CD4-positive, alpha-beta memory T cell (primary cell): ENCODE results near the gene RIMBP2. TPM values are rescaled to one million over a fixed set of nuclear protein-coding genes. Genes with fewer than 3 reads are reported as not detected.

Experiments used
- CTCF ChIA-PET: fragments of 350-600 bp; sonication (Branson Sonifier 250); formaldehyde crosslinking; loops from one replicate; lab custom pipeline; 2021; ENCODE audit warnings: inconsistent platforms; ENCODE audit not compliant: partially characterized antibody; lab: Charles Lee
- POLR2A ChIA-PET: fragments of 350-600 bp; sonication (Branson Sonifier 250); formaldehyde crosslinking; loops from one replicate; lab custom pipeline; 2021; ENCODE audit not compliant: partially characterized antibody; lab: Charles Lee
- DNase-seq, 5 donors: peaks; one replicate each; pipeline versions ENCODE4 v3.0.0 to v3.0.0-alpha.2; 2020 to 2022; ENCODE audit warnings: mixed read lengths in 1 of 5
- H3K27ac ChIP-seq: one replicate; pipeline ENCODE4 v1.7.0; 2013; ENCODE audit warnings: low read depth, low read length
- H3K27me3 ChIP-seq: 2 replicates; pipeline ENCODE4 v1.7.0; 2013; ENCODE audit warnings: mild to moderate bottlenecking, low read length, moderate library complexity; ENCODE audit not compliant: insufficient read depth
- H3K36me3 ChIP-seq: 2 replicates; pipeline ENCODE4 v1.7.0; 2013; ENCODE audit warnings: mild to moderate bottlenecking, low read length, moderate library complexity; ENCODE audit not compliant: insufficient read depth
- H3K4me1 ChIP-seq: 2 replicates; pipeline ENCODE4 v1.7.0; 2013; ENCODE audit warnings: mild to moderate bottlenecking, low read length, moderate library complexity; ENCODE audit not compliant: insufficient read depth
- H3K4me3 ChIP-seq, 2 donors: one replicate each; pipeline ENCODE4 v1.7.0; 2013; ENCODE audit warnings: low read length in 2 of 2, mild to moderate bottlenecking in 1 of 2
- H3K9me3 ChIP-seq, 2 donors: one replicate each; pipeline ENCODE4 v1.7.0; 2013; ENCODE audit warnings: low read length in 2 of 2, control low read depth in 1 of 2; ENCODE audit not compliant: control insufficient read depth in 1 of 2
- H3K27ac Mint-ChIP-seq, 7 donors: one replicate each; pipeline ENCODE4 v1.8.0; 2020 to 2021; ENCODE audit warnings: mixed read lengths in 7 of 7, mild to moderate bottlenecking in 6 of 7, inconsistent platforms in 3 of 7, moderate library complexity in 3 of 7
- H3K27me3 Mint-ChIP-seq, 2 donors: one replicate each; pipeline ENCODE4 v1.8.0; 2020 to 2021; ENCODE audit warnings: mixed read lengths in 2 of 2
- H3K36me3 Mint-ChIP-seq, 2 donors: one replicate each; pipeline ENCODE4 v1.8.0; 2020 to 2021; ENCODE audit warnings: mixed read lengths in 2 of 2, inconsistent platforms in 1 of 2, mild to moderate bottlenecking in 1 of 2
- H3K4me1 Mint-ChIP-seq, 4 donors: one replicate each; pipeline ENCODE4 v1.8.0; 2020 to 2021; ENCODE audit warnings: mixed read lengths in 4 of 4, mild to moderate bottlenecking in 1 of 4
- H3K4me3 Mint-ChIP-seq, 8 donors: one replicate each; pipeline ENCODE4 v1.8.0; 2020 to 2021; ENCODE audit warnings: mixed read lengths in 8 of 8, mild to moderate bottlenecking in 7 of 8, moderate library complexity in 6 of 8, inconsistent platforms in 3 of 8
- H3K9me3 Mint-ChIP-seq, 8 donors: one replicate each; pipeline ENCODE4 v1.8.0; 2020 to 2021; ENCODE audit warnings: mixed read lengths in 8 of 8, mild to moderate bottlenecking in 5 of 8, inconsistent platforms in 3 of 8, moderate library complexity in 1 of 8
- intact Hi-C: fragments of 100-400 bp; cut with micrococcal nuclease; formaldehyde crosslinking; loops from one replicate; pipeline ENCODE4 v1.15.1; 2023
- polyA plus RNA-seq, 2 donors: library from polyadenylated mRNA; unstranded; fragments of 300-500 nt; fragmentation: Illumina TruSeq; gene quantifications; one replicate each; pipeline ENCODE4 v1.2.3, GENCODE V29; 2021
- total RNA-seq, 2 experiments: library from RNA; stranded (reverse); gene quantifications; one replicate each; pipeline ENCODE4 v1.2.3, GENCODE V29; 2021

Gene RIMBP2
- total and polyA plus RNA-seq, 4 experiments from 2014 or later, result 0.20 TPM; not detected in 3

DNA sequence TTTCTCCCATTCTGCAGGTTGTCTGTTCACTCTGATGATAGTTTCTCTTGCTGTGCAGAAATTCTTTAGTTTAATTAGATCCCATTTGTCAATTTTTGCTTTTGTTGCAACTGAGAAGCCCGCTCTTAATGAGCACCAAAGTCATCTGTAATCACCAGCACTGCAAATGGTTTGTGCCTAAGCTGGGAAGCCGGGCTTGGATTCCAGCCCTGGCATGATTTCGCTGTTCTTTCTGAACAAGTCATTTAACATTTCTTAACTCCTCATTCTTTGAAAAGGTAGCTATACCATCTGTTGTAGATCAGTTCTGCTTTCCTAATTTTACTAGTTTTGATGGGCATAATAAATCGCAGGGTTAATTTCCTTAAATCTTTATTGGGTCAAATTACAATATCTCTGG lies 346.3 kb downstream of the RIMBP2 start:
- intact Hi-C loops, result no loop called here
- CTCF ChIA-PET, result no interaction called here
- no peaks in the 10 kb centered on the region for H3K9me3 ChIP-seq
- no peak for DNase-seq
- H3K27me3 Mint-ChIP-seq, result peaks cover under 1 to 2% of the 10 kb centered on the region in 2 donors
- no peaks in the 10 kb centered on the region for H3K4me1 ChIP-seq
- POLR2A ChIA-PET, result no interaction called here
- H3K36me3 Mint-ChIP-seq, result no peaks in the 10 kb centered on the region
- no peak overlapping the region for H3K4me3 ChIP-seq
- no peaks in the 10 kb centered on the region for H3K36me3 ChIP-seq
- no peaks in the 10 kb centered on the region for H3K27me3 ChIP-seq
- H3K4me1 Mint-ChIP-seq, result no peaks in the 10 kb centered on the region
- H3K27ac ChIP-seq, result no peak overlapping the region
- no peak overlapping the region for H3K4me3 Mint-ChIP-seq
- peaks cover 0 to 2% (median 0%) of the 10 kb centered on the region in 8 donors for H3K9me3 Mint-ChIP-seq
- H3K27ac Mint-ChIP-seq, result no peak overlapping the region

DNA sequence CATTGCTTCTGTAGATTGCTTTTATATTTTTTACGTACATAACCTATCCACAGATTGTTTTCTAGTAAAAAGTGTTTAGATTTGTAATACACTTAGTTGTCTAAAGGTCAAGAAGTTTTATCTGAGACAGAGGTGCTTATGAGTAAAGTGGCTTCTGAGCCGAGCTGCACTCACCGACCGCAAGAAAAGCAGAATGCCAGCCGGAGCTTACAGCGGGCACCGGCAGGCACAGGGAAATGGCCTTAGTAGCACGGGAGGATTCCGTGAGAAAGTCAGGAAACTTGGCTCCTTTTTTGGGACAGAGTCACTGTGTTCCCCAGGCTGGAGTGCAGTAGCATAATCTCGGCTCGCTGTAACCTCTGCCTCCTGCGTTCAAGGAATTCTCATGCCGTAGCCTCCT lies 348.6 kb downstream of the RIMBP2 start:
- intact Hi-C loops, result no loop called here
- CTCF ChIA-PET, result no interaction called here
- H3K27ac Mint-ChIP-seq, result no peak overlapping the region

DNA sequence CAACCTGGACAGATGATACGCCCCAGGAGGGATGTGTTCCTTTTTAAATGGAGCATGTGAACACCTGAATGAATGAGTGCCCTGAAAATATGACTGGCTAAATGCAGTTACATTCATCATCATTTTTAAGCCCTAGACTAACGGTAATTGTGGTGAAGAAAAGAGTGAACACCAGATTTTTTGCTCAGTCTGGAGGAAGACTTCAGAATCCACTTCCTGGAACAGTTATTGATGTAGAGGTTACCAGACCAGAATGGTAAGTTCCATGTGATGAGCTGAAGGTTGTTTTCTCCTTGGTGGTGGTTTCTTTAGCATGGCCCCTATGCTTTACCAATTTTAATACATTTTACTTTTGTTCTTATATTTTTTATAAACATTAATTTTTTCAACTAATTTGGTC lies 349.1 kb downstream of the RIMBP2 start:
- H3K36me3 Mint-ChIP-seq, result no peaks in the 10 kb centered on the region
- H3K27me3 Mint-ChIP-seq, result peaks cover 2 to 5% of the 10 kb centered on the region in 2 donors
- peaks cover 0 to 2% (median 0%) of the 10 kb centered on the region in 8 donors for H3K9me3 Mint-ChIP-seq
- CTCF ChIA-PET, result no interaction called here
- no peak overlapping the region for H3K4me3 ChIP-seq
- no peaks in the 10 kb centered on the region for H3K9me3 ChIP-seq
- H3K4me3 Mint-ChIP-seq, result no peak overlapping the region
- no peak overlapping the region for H3K27ac ChIP-seq
- DNase-seq, result no peak
- H3K27ac Mint-ChIP-seq, result no peak overlapping the region
- H3K4me1 Mint-ChIP-seq, result no peaks in the 10 kb centered on the region
- H3K4me1 ChIP-seq, result no peaks in the 10 kb centered on the region
- POLR2A ChIA-PET, result no interaction called here
- no peaks in the 10 kb centered on the region for H3K27me3 ChIP-seq
- intact Hi-C loops, result no loop called here
- H3K36me3 ChIP-seq, result no peaks in the 10 kb centered on the region

More for the DNA sequence above, 348.6 kb downstream of the RIMBP2 start:
- no peak for DNase-seq
- Histone ChIP-seq H3K4me1 (no peaks in the 10 kb centered on the region), H3K27ac (no peak overlapping the region), H3K4me3 (no peak overlapping the region), H3K9me3 (no peaks in the 10 kb centered on the region), H3K27me3 (no peaks in the 10 kb centered on the region), H3K36me3 (no peaks in the 10 kb centered on the region)
- Mint-ChIP-seq H3K27me3 (peaks cover 2 to 5% of the 10 kb centered on the region in 2 donors), H3K4me1 (no peaks in the 10 kb centered on the region), H3K36me3 (no peaks in the 10 kb centered on the region), H3K9me3 (peaks cover 0 to 2% (median 0%) of the 10 kb centered on the region in 8 donors), H3K4me3 (no peak overlapping the region)
- POLR2A ChIA-PET, result no interaction called here

DNA sequence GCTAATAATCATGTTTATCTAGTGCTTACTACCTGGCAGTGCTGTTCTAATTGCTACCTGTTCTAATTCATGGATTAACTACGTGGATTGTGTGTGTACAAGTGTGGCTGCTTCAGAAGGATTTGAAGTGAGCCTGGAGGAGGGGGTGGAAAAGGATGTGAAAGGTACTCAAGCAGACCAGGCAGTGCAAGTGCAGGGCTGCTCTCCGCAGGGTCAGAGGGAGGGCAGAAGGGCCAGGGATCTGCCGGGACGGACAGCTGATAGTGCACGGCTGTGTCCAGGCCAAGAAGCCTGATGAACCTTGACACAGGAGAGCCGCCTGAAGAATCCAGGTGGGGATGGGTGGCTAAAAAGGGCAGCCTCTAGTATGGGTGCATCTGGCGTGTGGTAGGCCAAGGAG lies 349.9 kb downstream of the RIMBP2 start:
- Histone ChIP-seq H3K9me3 (no peaks in the 10 kb centered on the region), H3K4me3 (no peak overlapping the region), H3K27me3 (no peaks in the 10 kb centered on the region), H3K36me3 (no peaks in the 10 kb centered on the region), H3K4me1 (no peaks in the 10 kb centered on the region), H3K27ac (no peak overlapping the region)
- intact Hi-C loops, result no loop called here
- H3K4me1 Mint-ChIP-seq, result no peaks in the 10 kb centered on the region
- no peak overlapping the region for H3K27ac Mint-ChIP-seq
- ChIA-PET CTCF (no interaction called here), POLR2A (no interaction called here)
- H3K27me3 Mint-ChIP-seq, result peaks cover 2 to 5% of the 10 kb centered on the region in 2 donors
- no peaks in the 10 kb centered on the region for H3K36me3 Mint-ChIP-seq
- peaks cover 0 to 2% (median 0%) of the 10 kb centered on the region in 8 donors for H3K9me3 Mint-ChIP-seq
- H3K4me3 Mint-ChIP-seq, result no peak overlapping the region
- no peak for DNase-seq

DNA sequence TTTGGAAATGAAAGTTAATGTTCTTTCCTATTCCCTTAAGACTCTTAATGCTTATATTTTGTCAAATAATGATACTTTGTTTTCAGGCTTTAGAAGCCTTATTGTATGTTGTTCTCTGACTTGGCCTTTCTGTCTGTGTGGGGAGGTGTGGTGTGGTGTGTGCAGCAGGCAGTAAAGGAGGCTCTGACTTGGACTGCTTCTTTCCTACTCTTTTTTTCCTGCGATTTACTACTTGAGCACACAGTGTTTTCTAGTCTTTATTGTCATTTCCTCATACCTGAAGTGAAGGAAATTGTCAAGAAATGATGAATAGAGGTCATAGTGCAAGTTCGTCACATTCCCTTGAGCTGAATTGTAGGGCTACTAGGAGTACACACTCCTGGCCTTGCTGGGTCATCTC lies 351.5 kb downstream of the RIMBP2 start:
- Histone ChIP-seq H3K4me3 (no peak overlapping the region), H3K4me1 (no peaks in the 10 kb centered on the region), H3K36me3 (no peaks in the 10 kb centered on the region), H3K27me3 (no peaks in the 10 kb centered on the region), H3K27ac (no peak overlapping the region), H3K9me3 (no peaks in the 10 kb centered on the region)
- ChIA-PET POLR2A (no interaction called here), CTCF (no interaction called here)
- H3K27me3 Mint-ChIP-seq, result peaks cover 2 to 5% of the 10 kb centered on the region in 2 donors
- H3K36me3 Mint-ChIP-seq, result no peaks in the 10 kb centered on the region
- H3K27ac Mint-ChIP-seq, result no peak overlapping the region
- peaks cover 0 to 2% (median 0%) of the 10 kb centered on the region in 8 donors for H3K9me3 Mint-ChIP-seq
- H3K4me1 Mint-ChIP-seq, result no peaks in the 10 kb centered on the region
- H3K4me3 Mint-ChIP-seq, result no peak overlapping the region
- intact Hi-C loops, result no loop called here
- no peak for DNase-seq

DNA sequence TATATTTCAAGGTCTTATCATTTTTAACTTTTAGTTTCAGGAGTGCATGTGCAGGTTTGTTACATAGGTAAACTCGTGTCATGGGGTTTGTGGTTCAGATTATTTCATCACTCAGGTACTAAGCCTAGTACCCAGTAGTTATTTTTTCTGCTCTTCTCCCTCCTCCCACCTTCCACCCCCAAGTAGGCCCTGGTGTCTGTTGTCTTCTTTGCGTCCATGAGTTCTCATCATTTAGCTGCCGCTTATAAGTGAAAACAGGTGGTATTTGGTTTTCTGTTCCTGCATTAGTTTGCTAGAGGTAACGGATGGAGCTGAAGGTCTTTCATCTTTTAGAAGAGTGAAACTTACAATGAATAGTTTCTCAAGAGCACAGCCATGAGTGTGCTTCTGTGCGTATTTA lies 354.0 kb downstream of the RIMBP2 start:
- Histone ChIP-seq H3K27me3 (no peaks in the 10 kb centered on the region), H3K27ac (no peak overlapping the region), H3K4me1 (no peaks in the 10 kb centered on the region), H3K9me3 (no peaks in the 10 kb centered on the region), H3K4me3 (no peak overlapping the region), H3K36me3 (no peaks in the 10 kb centered on the region)
- Mint-ChIP-seq H3K27me3 (peaks cover 2 to 7% of the 10 kb centered on the region in 2 donors), H3K27ac (no peak overlapping the region), H3K9me3 (peaks cover 0 to 4% (median 0%) of the 10 kb centered on the region in 8 donors), H3K36me3 (no peaks in the 10 kb centered on the region), H3K4me3 (no peak overlapping the region), H3K4me1 (no peaks in the 10 kb centered on the region)
- POLR2A ChIA-PET, result no interaction called here
- no peak for DNase-seq
- CTCF ChIA-PET, result no interaction called here
- intact Hi-C loops, result no loop called here

DNA sequence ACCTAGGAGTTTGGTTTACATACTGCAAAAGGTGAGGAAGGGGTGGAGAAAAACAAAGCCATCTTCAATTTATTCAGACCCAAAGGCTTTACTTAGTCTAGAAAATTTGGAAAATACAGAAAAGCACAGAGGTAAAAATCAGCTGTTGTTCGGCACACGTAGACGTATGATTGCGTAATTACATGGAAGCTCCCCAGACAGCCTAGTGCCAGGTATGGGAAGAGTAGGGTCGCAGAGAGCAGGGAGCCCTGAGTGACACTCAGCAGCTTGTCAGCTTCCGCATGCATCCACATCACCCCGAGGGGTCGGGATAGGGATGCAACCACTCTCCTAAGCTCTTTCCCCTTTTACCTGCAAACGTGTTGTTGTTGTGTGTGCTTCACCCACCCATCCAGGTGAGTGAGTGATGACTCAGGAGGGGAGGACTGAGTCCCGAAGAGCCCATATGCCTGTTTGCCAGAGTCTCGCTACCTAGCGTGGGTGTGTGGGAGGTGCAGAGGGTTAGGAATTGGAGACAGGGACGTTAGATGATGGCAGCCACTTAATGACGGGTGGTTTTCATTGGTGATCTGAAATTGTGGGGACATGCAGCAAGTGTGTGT lies 358.3 kb downstream of the RIMBP2 start:
- no peaks in the 10 kb centered on the region for H3K4me1 Mint-ChIP-seq
- DNase-seq, result no peak
- no peaks in the 10 kb centered on the region for H3K36me3 Mint-ChIP-seq
- no peaks in the 10 kb centered on the region for H3K27me3 ChIP-seq
- H3K36me3 ChIP-seq, result no peaks in the 10 kb centered on the region
- H3K27me3 Mint-ChIP-seq, result peaks cover 0 to 2% of the 10 kb centered on the region in 2 donors
- H3K4me1 ChIP-seq, result no peaks in the 10 kb centered on the region
- ChIA-PET CTCF (no interaction called here), POLR2A (no interaction called here)
- H3K27ac Mint-ChIP-seq, result no peak overlapping the region
- H3K9me3 Mint-ChIP-seq, result peaks cover 0 to 4% (median 0%) of the 10 kb centered on the region in 8 donors
- intact Hi-C loops, result no loop called here
- no peak overlapping the region for H3K27ac ChIP-seq
- no peak overlapping the region for H3K4me3 ChIP-seq
- H3K4me3 Mint-ChIP-seq, result no peak overlapping the region
- no peaks in the 10 kb centered on the region for H3K9me3 ChIP-seq
